GM23248 (cell line): ENCODE results near the gene SINHCAF.

Source experiments
- EZH2 ChIP-seq: fragments of 200-600 bp; sonication (generic); IDR thresholded peaks from 2 replicates; pipeline ENCODE4 v1.6.1; 2018; ENCODE audit warnings: antibody characterized with exemption, mild to moderate bottlenecking; ENCODE audit not compliant: insufficient read depth, poor library complexity, severe bottlenecking
- EZH2phosphoT487 ChIP-seq: fragments of 200-600 bp; sonication (generic); IDR thresholded peaks from 2 replicates; pipeline ENCODE4 v1.6.1; 2018; ENCODE audit warnings: antibody characterized with exemption, moderate library complexity, mild to moderate bottlenecking, low read depth; ENCODE audit not compliant: insufficient read depth

DNA sequence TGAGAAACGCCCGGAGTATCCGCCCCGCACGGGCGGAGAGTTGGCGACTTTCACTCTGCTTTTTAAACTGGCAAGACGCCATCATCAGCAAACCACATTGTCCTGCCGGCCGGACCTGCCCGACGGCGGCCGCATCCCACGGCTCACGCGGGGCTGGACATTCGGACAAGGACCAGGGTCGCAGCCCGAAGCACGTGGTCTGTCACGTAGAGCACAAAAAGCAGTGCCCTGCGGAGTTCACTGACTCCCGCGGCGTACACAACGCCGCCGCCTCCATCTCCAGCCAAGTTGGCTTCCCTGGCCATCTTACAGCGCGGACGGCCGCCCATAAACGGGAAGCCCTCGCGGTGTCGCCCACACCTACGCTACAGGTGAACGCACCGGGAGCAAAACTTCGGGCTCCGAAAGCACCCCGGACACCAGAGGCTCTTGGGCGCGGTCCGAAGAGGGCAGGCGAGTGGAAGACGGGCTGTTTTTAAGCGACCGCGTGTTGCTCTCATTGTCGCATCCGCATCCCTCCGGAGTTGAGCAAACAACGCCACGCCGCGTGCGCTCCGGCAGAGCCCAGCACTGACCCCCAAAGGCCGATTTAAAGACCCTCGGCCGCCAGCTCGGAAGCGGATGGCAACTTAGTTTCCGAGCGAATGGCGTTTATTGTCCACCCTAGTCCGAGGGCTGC is 966 bp downstream of the SINHCAF start:
- TF ChIP-seq EZH2, result no peak
- TF ChIP-seq EZH2phosphoT487, result no peak
